RWPE2 (cell line): ENCODE measurements around the gene DAZAP2.

Experiments
- ATAC-seq: fragments of 200-7000 bp; cut with Tn5 transposase; 3 replicates; pipeline ENCODE4 v1.9.1; 2021; ENCODE audit warnings: low read depth
- DNase-seq: peaks from one replicate; pipeline ENCODE4 v3.0.0-alpha.2; 2020; ENCODE audit warnings: low spot score
- H3K27ac ChIP-seq: fragments of 450-650 bp; 2 replicates; pipeline ENCODE4 v1.5.1; 2017; ENCODE audit warnings: mild to moderate bottlenecking; ENCODE audit not compliant: poor library complexity, severe bottlenecking
- H3K27me3 ChIP-seq: fragments of 250-450 bp; sonication (Bioruptor Pico); 2 replicates; pipeline ENCODE4 v1.5.1; 2021; ENCODE audit warnings: mild to moderate bottlenecking, moderate library complexity; ENCODE audit not compliant: insufficient read depth, poor library complexity, severe bottlenecking
- H3K36me3 ChIP-seq: fragments of 250-450 bp; sonication (Bioruptor Pico); 2 replicates; pipeline ENCODE4 v1.5.1; 2020; ENCODE audit warnings: low read depth, mild to moderate bottlenecking, moderate library complexity
- H3K4me1 ChIP-seq: fragments of 250-450 bp; sonication (Bioruptor Pico); 2 replicates; pipeline ENCODE4 v1.5.1; 2021; ENCODE audit warnings: mild to moderate bottlenecking, moderate library complexity; ENCODE audit not compliant: insufficient read depth, poor library complexity, severe bottlenecking
- H3K4me3 ChIP-seq: fragments of 250-450 bp; sonication (Bioruptor Pico); 2 replicates; pipeline ENCODE4 v1.5.1; 2021; ENCODE audit warnings: mild to moderate bottlenecking, moderate library complexity; ENCODE audit not compliant: severe bottlenecking
- H3K9me3 ChIP-seq: fragments of 250-450 bp; sonication (Bioruptor Pico); 2 replicates; pipeline ENCODE4 v1.5.1; 2021; ENCODE audit warnings: mild to moderate bottlenecking, moderate library complexity; ENCODE audit not compliant: severe bottlenecking
- CTCF ChIP-seq: fragments of 450-650 bp; IDR thresholded peaks from one replicate; pipeline ENCODE4 v1.5.1; 2017; ENCODE audit warnings: mild to moderate bottlenecking, moderate library complexity; ENCODE audit not compliant: poor library complexity, severe bottlenecking

Gene DAZAP2

GRCh38 chr12:51192284-51192671, 46.3 kb upstream of the DAZAP2 start:
- no peaks in the 10 kb centered on the region for H3K9me3 ChIP-seq
- no peak overlapping the region for H3K4me3 ChIP-seq
- H3K27ac ChIP-seq, result no peak overlapping the region
- H3K27me3 ChIP-seq, result no peaks in the 10 kb centered on the region
- H3K4me1 ChIP-seq, result no peaks in the 10 kb centered on the region
- DNase-seq (no peak), ATAC-seq (peak; percentile 41; the same call in 1 of the 3 replicates)
- H3K36me3 ChIP-seq, result no peaks in the 10 kb centered on the region
- TF ChIP-seq CTCF, result no peak

- no peak for ATAC-seq
- Histone ChIP-seq H3K36me3 (no peaks in the 10 kb centered on the region), H3K9me3 (no peaks in the 10 kb centered on the region), H3K4me3 (no peak overlapping the region), H3K27me3 (no peaks in the 10 kb centered on the region), H3K27ac (no peak overlapping the region), H3K4me1 (no peaks in the 10 kb centered on the region)
- no peak for DNase-seq
- no peak for TF ChIP-seq CTCF
These were observed 42.8 kb upstream of the DAZAP2 start for GRCh38 chr12:51195841-51196240.

GRCh38 chr12:51196547-51196946, 42.1 kb upstream of the DAZAP2 start:
- Histone ChIP-seq H3K9me3 (no peaks in the 10 kb centered on the region), H3K4me1 (no peaks in the 10 kb centered on the region), H3K4me3 (no peak overlapping the region), H3K36me3 (no peaks in the 10 kb centered on the region), H3K27ac (no peak overlapping the region), H3K27me3 (no peaks in the 10 kb centered on the region)
- ATAC-seq (no peak), DNase-seq (no peak)
- TF ChIP-seq CTCF, result no peak

GRCh38 chr12:51197736-51198567, 40.7 kb upstream of the DAZAP2 start:
- no peaks in the 10 kb centered on the region for H3K27me3 ChIP-seq
- H3K9me3 ChIP-seq, result no peaks in the 10 kb centered on the region
- H3K4me1 ChIP-seq, result no peaks in the 10 kb centered on the region
- TF ChIP-seq CTCF, result no peak
- no peaks in the 10 kb centered on the region for H3K36me3 ChIP-seq
- H3K4me3 ChIP-seq, result no peak overlapping the region
- ATAC-seq (no peak), DNase-seq (no peak)
- no peak overlapping the region for H3K27ac ChIP-seq
